Kidney glomerular epithelial cell (primary cell): ENCODE results near the gene DIPK1B.

Experiments
- DNase-seq: peaks from one replicate; lab custom pipeline; 2025; lab: John Stamatoyannopoulos, UW

The DIPK1B gene

DNA sequence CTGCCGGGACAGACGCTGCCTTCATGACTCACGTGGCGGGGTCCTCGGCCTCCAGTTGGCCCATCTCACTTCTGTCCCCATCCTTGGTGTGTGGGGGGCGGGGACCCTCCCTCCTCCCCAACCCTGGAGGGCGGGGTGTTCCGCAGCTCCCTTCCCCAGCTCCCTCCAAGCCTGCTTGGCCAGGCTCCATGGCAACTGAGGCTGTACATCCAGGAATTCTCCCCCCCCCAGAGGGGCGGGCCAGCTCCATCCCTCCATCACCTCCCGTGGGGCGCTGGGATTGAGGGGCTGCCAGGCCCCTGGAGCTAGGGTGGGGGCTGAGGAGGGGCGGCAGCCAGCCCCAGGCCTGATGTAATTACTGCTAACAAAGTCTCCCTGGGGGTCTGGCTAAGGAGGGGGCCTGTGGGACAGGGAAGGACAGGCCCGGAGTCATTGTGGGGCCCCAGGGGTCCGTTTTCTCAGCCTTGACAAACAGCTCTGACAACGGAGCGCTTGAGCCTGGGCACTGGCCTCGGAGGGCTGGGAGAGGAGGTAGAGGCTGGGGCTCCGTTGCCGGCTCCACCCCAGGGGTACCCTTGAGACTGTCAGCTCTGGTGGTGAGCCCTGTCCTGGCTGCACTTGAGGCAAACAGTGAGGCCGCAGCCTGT lies 8.0 kb downstream of the DIPK1B start:
- DNase-seq: no peak

DNA sequence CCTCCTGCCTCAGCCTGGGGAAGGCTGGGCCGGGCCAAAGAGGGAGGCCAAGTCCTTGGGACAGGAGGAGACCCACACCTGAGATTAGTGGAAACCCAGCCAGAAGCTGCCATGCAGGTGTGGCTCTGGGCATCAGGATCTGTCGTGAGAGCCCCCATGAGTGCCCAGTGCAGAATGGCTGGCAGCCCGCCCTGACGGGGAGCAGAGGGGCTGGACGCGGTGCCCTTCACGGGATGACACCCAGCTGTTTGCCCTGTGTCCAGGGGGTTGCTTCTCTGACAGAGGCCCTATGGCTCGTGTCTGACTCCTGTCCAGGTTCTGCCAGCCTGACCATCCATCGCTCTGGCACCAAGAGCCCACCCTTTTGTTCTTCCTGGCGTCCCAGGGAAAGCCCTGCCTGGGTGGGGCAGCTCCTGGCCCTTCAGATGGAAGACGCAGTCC lies 8.5 kb downstream of the DIPK1B start:
- no peak for DNase-seq

DNA sequence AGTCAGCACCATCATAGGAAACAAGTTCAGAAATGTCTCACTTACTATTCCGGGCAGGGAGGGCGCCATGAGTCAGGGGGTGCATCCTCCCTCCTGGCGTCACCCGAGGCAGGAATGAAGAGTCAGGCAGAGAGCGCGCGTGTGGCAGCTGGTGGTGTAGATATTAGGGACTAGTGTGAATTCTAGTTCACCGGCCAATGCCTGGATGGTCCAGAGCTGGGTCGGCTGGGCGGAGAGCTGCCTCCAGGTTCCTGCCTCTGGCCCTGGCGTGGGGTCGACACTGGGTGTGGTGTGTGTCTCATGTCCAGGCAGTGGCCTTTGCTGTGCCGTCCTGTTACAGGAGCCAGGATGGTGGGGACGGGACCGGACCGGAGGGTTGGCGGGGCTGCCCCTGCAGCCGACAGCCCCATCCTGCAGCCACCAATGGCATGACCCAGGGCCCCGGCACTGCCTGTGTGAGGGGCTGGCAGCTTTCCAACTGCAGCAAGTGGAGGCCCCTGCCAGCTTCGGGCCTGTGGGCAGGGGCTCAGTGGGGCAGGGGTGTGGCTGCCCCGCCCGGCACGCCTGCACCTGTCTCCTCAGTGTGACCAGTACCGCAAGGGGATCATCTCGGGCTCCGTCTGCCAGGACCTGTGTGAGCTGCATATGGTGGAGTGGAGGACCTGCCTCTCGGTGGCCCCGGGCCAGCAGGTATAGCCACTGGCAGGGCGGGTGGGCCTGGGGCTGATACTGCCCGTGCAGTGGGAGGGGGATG lies 9.1 kb downstream of the DIPK1B start:
- DNase-seq: no peak

DNA sequence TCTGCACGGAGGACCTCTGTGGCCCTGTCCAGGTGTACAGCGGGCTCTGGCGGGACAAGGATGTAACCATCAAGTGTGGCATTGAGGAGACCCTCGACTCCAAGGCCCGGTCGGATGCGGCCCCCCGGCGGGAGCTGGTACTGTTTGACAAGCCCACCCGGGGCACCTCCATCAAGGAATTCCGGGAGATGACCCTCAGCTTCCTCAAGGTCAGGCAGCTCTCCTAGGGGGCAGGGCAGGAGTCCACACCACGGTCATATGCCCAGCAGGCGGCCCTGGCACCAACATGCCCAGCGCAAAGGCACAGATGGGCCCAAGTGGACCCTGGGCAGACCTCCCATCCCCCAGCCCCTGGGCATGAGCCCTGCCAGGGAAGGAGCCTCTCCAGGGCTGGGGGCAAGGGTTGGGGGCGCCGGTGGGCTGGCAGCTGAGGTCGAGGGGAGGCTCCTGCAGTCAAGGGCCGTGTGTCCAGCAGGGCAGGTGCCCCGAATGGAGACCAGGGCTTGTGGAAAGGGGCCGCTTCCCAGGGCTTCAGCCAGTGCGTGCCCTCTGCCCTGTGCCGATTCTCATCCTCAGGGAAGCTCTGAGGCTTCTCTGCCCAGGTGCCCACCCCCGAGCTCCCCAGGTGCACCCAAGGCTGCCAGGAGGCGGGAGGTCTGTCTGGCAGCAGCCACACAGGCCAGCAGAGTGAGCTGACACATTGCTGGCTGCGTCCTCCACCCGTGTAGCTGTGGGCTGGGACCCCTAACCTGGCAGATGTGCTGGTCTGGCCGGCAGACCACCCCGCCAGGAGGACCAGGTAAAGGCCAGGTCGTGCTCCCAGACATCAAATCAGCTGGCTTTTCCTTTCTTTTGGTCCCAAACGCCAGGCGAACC lies 10.0 kb downstream of the DIPK1B start:
- no peak for DNase-seq

DNA sequence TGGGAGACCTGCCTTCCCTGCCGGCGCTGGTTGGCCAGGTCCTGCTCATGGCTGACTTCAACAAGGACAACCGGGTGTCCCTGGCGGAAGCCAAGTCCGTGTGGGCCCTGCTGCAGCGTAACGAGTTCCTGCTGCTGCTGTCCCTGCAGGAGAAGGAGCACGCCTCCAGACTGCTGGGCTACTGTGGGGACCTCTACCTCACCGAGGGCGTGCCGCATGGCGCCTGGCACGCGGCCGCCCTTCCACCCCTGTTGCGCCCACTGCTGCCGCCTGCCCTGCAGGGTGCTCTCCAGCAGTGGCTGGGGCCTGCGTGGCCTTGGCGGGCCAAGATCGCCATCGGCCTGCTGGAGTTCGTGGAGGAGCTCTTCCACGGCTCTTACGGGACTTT lies 10.6 kb downstream of the DIPK1B start:
- no peak for DNase-seq

DNA sequence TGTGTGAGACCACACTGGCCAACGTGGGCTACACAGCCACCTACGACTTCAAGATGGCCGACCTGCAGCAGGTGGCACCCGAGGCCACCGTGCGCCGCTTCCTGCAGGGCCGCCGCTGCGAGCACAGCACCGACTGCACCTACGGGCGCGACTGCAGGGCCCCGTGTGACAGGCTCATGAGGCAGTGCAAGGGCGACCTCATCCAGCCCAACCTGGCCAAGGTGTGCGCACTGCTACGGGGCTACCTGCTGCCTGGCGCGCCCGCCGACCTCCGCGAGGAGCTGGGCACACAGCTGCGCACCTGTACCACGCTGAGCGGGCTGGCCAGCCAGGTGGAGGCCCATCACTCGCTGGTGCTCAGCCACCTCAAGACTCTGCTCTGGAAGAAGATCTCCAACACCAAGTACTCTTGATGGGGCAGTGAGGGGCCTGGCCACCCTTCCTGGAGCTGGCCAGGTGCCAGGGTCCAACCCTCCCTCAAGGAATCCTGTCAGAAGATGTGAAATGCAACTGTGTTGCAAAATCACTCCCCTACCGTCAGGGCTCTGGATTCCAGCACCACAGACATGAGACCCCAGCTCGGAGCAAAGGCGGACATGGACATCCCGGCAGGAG lies 11.1 kb downstream of the DIPK1B start:
- DNase-seq: no peak

DNA sequence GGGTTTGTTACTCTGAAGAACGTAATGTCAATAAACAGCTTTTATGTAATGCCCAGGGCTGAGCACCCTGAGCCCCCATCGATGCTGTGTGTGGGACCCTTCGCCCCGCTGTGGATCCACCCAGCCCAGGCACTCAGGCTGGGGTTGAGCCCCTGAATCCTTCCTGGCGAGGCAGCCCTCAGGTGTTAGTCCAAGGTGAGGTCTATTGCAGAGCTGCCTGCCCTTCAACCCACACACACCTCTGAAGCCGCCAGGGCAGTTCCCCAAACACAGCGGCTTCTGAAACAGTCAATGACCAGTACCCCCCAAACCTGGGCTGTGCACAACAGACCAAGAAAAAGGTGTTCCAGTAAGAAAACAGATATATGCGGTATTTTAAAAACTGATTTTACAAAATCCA lies 11.6 kb downstream of the DIPK1B start:
- DNase-seq: no peak

DNA sequence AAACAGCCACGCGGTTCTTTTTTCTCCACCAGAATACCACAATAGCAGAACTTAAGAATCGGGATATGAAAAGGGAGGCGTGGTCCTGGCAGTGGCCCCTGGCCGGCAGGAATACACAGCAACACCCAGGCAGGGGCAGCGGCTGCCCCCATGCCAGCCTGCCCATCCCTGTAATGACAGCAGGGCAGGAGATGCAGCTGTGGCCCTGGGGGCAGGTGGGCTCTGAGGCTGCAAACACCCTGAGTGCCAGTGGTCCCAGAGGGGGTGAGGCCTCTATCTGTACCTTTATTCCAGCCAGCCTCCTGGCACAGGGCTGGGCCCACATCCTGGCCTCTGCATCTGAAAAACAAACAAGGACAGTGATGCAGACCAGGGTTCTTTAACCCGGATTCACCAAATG lies 12.4 kb downstream of the DIPK1B start:
- DNase-seq: no peak

DNA sequence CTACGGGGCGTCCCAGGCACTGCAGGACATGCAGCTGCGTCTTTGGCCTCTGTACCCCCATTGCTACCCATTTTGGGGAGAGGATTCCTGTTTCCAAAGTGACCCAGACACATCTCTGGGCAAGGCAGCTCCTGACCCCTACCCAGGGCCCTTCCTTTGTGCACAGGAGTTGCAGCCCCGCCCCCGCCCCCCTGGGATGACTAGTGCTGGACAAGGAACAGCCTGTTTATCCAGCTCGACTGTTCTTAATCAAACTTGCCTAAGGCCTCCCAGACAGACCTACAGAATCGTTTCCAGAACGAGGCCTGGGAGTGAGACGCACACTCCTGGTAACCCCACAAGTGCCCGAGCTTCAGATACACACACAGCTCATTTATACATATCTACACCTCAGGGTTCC lies 13.2 kb downstream of the DIPK1B start:
- no peak for DNase-seq

DNA sequence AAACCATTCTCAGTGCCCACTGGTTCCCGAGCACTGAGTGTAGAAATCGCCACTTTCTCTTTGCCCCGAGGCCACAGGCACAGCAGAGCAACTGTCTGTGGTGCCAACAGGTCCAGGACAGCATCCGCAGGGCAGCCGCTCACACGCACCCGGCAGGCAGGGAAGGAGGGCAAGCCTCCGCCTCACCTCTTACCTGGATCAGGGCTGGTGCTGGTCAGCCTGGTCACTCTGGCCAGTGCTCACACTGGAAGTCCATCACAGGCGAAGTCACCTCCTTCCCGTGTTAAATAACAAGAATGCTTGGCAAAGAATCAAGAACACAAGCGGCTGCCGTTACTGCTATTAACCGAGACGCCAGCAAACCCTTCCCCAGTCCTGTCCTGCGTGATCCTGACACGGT lies 13.7 kb downstream of the DIPK1B start:
- DNase-seq: no peak

DNA sequence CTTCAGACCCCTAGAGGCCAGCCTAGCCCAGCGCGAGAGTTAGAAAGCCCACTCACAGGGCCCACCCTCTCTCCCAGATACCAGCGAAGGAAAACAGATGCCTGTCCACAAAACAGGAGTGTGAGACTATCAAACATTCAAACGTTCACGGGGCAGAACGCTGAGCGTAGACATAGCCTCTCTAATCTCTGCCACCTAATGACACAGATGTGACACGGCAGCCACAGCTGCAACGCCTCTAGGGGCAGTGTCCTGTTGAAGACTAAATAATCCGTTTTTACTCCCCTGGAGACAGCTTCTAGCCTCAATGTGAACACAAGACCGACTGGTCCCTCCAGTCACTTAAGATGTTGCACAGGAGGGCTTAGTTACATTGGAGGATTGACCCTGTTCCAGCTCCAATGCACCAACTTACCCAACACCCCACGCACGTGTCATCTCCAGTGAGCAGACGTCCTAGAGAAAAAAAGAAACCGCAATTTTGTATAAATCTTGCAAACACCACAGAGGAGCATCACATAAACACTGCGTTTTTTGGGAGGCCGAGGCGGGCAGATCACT lies 14.3 kb downstream of the DIPK1B start:
- DNase-seq: no peak

DNA sequence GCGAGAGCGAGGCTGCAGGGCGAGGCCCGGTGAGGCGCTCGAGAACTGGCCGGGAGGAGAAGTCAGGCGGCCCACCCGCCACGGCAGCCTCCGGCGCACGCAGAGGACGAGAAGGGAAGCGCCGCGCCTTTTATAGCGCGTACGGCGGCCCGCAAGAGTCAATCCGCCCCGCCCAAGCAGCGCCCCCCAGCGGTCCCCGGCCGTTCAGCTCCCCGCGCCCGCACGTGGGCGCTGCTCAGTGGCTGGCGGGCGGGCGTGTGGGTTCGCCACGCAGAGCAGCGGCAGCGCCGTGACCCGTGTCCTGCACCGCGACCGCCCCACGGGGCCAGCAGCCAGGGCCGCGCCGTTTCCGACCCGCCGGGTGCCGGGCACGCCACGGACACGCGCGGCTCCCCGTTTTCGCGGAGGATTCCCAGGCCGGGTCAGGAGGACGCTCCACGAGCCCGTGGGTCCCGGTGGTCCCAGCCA lies 15.7 kb downstream of the DIPK1B start:
- peak; percentile 70 for DNase-seq

DNA sequence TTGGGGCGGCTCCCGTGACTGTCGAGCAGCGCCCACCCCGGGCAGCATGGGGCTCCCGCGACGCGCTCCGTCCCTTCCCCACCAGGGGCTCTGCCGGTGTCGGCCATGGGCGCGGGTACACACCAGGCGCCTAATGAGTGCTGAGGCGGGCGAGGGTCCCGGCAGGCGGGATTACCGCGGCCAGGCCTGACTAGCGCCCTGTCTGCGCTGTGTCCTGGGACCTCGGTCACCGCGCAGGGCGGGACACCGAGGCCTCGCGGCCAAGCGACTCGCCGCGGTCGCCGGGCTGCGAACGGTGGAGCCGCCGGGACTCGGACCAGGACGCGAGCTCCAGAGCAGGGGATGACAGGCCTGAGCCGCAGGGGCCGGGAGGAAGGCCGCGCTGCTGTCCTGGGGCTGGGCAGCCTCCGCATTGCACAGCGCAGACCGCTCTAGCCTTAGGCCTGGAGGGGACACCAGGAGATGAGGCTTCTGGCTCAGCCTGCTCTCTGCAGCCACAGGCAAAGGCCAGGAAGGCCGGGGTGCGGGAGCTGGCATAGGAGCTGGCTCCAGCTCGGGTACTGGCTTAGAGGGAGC lies 16.3 kb downstream of the DIPK1B start:
- DNase-seq: no peak

DNA sequence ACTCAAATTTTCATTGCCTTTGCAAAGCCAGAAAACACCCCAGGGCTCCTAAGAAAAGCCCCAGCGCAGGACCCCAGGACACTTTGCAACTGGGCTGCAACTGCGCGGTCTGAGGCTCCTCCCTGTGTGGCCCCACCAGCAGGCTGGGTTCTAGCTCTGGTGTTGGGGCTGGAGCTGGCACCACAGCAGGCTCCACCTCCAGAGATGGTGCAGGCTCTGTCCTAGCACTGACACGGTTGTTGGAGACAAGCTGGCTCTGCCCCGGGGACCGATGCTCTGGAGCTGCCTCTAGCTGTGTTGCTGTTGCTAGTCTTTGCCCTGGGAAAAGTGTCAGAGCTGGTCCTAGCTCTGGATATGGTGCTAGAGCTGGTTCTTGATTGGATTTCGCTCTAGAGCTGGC lies 16.8 kb downstream of the DIPK1B start:
- DNase-seq: no peak

DNA sequence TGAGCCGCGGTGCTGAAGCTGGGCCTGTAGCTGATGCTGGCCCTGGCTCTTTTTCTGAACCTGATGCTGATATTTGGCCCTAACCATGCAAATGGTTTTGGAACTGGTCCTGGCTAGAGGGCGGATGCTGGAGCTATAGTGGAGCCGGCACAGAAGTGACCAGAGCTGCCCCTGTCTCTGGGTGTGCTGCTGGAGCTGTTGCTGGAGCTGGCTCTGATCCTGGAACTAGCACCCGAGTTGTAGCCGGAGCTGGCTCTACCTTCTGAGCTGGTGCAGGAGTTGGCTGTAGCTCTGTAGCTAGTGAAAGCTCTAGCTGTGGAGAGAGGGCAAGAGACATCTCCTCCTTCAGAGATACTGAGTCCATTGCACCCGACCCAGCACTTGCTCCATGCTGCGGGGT lies 17.6 kb downstream of the DIPK1B start:
- no peak for DNase-seq

DNA sequence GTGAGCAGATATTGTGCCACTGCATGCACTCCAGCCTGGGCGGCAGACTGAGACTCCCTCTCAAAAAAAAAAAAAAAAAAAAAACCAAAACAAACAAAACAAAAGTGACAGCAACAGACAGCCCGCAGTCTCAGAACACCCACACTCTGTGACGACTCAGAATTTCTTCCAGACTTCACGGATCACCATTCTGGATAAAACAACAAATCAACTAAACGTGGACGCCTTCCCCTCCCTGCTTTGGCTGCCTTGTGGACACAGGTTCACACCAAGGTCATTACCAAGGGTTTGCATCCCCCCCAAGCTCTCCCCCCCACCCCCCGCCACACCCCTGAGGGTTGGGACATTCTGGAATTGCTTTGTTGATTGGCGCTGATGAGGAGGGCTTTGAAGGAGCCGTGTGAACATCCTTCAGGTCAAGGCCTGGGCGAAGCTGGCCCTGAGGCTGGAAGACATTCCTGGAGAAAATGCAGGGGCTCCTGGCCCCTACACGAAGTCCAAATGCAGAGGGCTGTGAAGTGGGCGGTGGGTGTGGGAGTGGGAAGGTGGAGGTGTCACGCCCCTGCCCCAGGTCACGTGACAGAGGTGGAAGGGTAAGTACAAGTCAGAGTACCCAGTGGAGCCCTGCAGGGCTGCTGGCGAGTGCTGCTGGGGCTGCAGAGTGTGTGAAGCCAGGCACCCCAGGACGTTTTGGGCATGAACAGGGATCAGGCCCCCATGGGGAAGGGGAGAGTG lies 20.2 kb downstream of the DIPK1B start:
- no peak for DNase-seq

DNA sequence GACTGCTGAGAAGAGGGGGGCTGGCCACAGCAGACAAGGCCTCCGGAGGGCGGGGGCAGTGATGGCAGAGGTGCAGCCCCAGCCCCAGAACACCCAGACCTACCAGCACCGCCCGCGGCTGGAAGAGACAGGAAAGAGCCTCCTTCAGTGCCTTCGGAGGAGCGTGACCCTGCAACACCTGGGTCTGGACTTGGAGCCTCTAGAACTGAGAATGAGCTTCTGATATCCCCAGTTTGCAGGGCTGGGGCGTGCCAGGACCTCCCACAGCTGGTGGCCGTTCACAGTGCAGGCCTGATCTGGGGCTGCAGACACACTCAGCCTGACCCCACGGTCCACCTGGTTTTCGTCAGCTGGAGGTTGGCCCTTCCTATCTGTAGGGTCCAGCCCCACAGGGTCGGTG lies 21.2 kb downstream of the DIPK1B start:
- no peak for DNase-seq

DNA sequence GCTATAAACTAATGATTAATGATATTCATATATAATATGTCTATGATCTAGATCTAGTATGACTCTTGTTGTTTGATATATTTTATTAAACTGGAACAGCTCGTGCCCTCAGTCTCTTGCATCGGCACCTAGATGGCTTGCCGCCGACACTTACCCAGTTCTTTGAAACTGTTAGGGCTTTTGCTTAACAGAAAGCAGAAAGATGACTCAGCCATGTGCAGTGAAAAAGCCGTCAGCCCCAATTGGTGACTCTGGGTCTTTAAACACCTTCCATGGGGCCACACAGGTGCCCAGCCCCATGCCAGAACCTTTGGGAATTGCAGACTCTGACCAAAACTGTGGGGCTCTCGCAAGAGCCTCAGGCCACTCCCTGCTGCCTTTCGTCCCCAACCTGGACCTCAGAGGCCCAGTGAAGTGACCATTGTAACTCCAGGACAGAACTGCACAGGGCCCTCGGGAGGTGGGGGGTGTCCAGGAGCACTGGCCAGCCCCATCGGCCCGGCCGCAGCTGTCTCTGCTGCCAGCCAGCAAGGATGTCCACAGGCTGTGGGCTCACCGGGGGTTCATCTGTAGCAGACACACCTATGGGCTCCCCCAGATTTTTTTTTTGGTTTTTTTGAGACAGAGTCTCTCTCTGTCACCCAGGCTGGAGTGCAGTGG lies 22.6 kb downstream of the DIPK1B start:
- DNase-seq: no peak

DNA sequence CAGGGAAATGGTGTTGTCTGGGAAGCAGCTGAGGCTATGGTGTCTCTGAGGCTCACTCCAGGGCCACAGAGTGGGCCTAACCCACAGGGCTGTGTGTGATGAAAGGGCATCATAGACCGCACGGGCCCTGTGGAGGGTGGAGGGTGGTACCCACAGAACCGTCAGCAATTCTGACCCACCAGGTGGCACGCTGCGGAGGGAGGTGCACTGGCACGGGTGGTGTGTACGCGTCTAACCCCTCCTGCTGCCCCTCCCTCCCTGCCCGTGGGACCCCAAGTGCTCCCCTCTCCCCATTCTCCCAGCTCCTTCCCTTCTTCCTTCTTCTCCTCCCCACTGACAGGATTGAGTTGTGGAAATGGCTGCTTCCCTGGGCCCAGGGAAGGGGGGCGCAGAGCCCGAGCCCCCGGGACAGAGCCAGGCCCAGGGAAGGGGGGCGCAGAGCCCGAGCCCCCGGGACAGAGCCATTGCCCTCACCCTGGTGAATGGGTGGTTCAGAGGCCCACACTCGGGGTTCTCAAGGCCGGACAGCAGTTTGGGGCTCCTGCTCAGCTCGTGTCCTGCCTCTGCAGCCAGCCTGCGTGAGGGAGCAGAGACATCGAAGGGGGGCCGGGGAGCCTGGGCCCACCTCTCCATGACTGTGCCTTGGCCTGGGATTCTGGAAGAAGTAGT lies 23.6 kb downstream of the DIPK1B start:
- no peak for DNase-seq

DNA sequence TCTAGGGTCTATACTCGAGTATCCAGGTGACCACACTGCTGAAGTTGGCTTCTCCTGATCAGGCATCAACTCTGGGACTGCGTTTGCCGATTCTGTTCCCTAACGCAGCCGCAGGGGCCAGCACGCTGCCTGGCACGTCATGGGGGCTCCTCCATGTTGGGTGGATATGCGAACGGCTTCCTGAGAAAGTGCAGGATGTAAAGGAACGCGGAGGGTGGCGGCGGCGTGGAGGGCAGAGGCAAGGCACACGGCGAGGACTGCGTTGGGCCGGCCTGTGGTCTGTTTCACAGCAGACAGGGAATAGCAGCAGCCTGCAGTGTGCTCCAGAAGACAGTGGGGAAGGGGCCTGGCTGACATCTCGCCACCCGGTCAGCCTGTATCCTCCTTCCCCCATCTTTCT lies 26.6 kb downstream of the DIPK1B start:
- DNase-seq: no peak
